ENCODE measurements around the gene LGMN. TPM values are rescaled to one million over a fixed set of nuclear protein-coding genes. Genes with fewer than 3 reads are reported as not detected.
A peak's percentile ranks its signal among the peaks of the same experiment; 100 is the strongest.
"Not testable (repeated sequence)": the region's sequence is repeated elsewhere in the genome, so short reads cannot be mapped to it uniquely, and the experiment has no call there.

Gene LGMN
- total and polyA plus RNA-seq, 9 of the 15 experiments (the other 6 are each of a cell fraction or from before 2014, with no cell fraction given) = 0.05 to 1.4 (median 0.43) TPM; not detected in 2

GRCh38 chr14:92714739-92715307 lies 33.6 kb downstream of the LGMN start:
- H3K36me3 ChIP-seq (ENCODE audit: control insufficient read depth, insufficient read depth, low read length); H4K20me1 ChIP-seq (replicated peaks; ENCODE audit: control insufficient read depth, insufficient read depth, low read length); H3K9me3 ChIP-seq (replicated peaks; ENCODE audit: control insufficient read depth, insufficient read depth, low read depth, low read length); H3K4me2 ChIP-seq (ENCODE audit: insufficient read depth, low read length); H3K9me1 ChIP-seq (ENCODE audit: control insufficient read depth, insufficient read depth, low read length); H3K79me2 ChIP-seq (ENCODE audit: control insufficient read depth, insufficient read depth, low read length); H3K27ac ChIP-seq (ENCODE audit: extremely low read depth, low read depth, low read length); H3K4me3 ChIP-seq; H3K9ac ChIP-seq (ENCODE audit: insufficient read depth in 1 of 2, low read depth in 2 of 2, low read length in 2 of 2); BruUV-seq (replicated peaks); H2AFZ ChIP-seq (ENCODE audit: low read depth, low read length); H3K4me1 ChIP-seq (replicated peaks in 1 of 2; ENCODE audit: control insufficient read depth in 2 of 2, insufficient read depth in 2 of 2, low read length in 2 of 2); TF ChIP-seq REST (CRISPR knock-in tag; IDR thresholded peaks at IDR 0.05; ENCODE audit: low read depth): not testable (repeated sequence)
- FAIRE-seq (peak; percentile 64), ATAC-seq (peak; percentile 96), DNase-seq (ENCODE audit: extremely low read depth in 1 of 4, low spot score in 3 of 4) (peak; percentile 61 to 72 (median 66))
- intact Hi-C loops (cut with micrococcal nuclease) = loop anchor here (1.0 kb wide), 1 partner anchor 68 kb away; no protein-coding TSS in a partner anchor
- WGBS (ENCODE audit: insufficient coverage, low coverage, missing lambda C conversion rate) = 10% methylated on average over 2 of the region's 7 CpGs
- POLR2A ChIA-PET = interaction anchor here (0.6 kb wide), 1 partner anchor 588 kb away, joined by 3 read pairs; no protein-coding TSS in a partner anchor
- H3K27me3 ChIP-seq (ENCODE audit: control insufficient read depth in 2 of 2, insufficient read depth in 2 of 2, low read length in 2 of 2) = peaks cover 2 to 41% of the 10 kb centered on the region in 2 experiments; a peak in 4 of 5 replicates
- TF ChIP-seq REST (IDR thresholded peaks at IDR 0.05; ENCODE audit: borderline replicate concordance) (peak; percentile 76; the same call in 1 of the 2 replicates), DEAF1 (CRISPR knock-in tag; IDR thresholded peaks at IDR 0.05) (peak; percentile 37; the same call in 1 of the 2 replicates), RAD21 (CRISPR knock-in tag; conservative IDR thresholded peaks at IDR 0.05 in 1 of 2, IDR thresholded peaks at IDR 0.05 in 1 of 2) (peak; percentile 76 to 84), SMC3 (conservative IDR thresholded peaks at IDR 0.05; ENCODE audit: insufficient read depth, low read depth, low read length) (peak; percentile 59), STAG1 (CRISPR knock-in tag; IDR thresholded peaks at IDR 0.05; ENCODE audit: borderline replicate concordance) (peak; percentile 70; the same call in 1 of the 2 replicates), CTCF (IDR thresholded peaks at IDR 0.05 in 2 of 3, conservative IDR thresholded peaks at IDR 0.05 in 1 of 3; ENCODE audit: insufficient read depth in 2 of 3, low read depth in 1 of 3, low read length in 3 of 3) (peak; percentile 71 to 77 (median 73))
- CTCF ChIA-PET (ENCODE audit: low intra/inter-chr PET ratio) = interaction anchor here (0.6 to 3.3 kb wide), 4 partner anchors 9 to 504 kb away, joined by 3 to 27 read pairs (median 4); no protein-coding TSS in a partner anchor
- in situ Hi-C loops (cut with MboI) = loop anchor here (5.0 kb wide), 1 partner anchor 67 kb away; no protein-coding TSS in a partner anchor
